GM18870 (cell line): Measurements from ENCODE around the gene HIVEP3.

Experiments used
- ATAC-seq: cut with Tn5 transposase; IDR thresholded peaks from one replicate; pipeline ENCODE4 v1.9.1; 2021; ENCODE audit warnings: moderate library complexity; ENCODE audit not compliant: unreplicated experiment

HIVEP3 gene

DNA sequence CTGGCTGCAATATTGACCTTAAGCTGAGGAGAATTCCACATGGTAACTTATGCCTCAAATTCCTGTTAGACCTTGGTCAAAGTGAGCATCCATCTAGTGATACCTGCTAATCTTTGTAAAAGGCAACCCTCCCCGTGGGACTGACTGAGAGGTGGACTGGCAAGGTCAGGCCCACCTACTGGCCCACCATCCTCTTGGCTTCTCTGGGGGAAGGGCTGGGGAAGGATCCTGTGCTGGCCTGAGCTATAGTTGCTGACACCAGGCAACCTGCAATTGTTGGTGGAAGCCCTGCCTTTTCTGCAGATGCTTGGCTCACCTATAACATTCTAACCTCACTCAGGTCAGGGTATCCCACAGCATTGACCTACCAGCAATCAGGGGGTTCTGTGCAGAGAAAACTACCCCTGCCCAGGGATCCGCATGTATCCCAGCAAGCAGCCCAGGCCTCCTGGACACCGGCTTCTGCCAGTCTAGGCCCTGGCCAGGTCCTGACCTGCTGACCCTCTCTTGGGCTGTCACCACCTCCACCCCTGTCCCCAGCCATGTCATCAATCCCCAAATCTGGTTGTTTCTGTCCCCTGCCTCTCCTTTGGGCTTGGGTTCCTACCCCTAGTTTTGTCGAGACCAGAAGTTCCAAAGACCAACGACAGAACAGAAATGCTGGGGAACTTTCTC is 326.1 kb downstream of the HIVEP3 start:
- ATAC-seq = no peak

DNA sequence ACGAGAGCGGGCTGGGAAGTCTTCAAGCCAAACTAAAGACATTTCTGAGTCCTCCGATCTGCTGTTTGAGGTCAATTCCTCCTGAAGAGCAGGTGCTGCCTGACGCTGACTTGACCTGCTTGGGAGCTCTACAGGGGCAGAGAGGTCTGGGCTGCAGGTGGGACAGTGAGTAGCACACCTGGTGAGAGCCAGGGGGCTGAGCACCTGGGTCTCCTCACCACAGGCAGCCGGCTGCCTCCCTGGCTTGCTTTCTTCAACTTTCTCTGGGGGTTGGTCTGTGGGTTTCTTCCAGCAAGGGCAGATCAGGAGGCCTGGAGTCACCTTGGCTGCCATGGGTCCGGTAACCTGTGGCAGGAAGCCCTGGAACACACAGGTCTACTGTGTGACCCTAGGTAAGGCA is 326.8 kb downstream of the HIVEP3 start:
- ATAC-seq = no peak

DNA sequence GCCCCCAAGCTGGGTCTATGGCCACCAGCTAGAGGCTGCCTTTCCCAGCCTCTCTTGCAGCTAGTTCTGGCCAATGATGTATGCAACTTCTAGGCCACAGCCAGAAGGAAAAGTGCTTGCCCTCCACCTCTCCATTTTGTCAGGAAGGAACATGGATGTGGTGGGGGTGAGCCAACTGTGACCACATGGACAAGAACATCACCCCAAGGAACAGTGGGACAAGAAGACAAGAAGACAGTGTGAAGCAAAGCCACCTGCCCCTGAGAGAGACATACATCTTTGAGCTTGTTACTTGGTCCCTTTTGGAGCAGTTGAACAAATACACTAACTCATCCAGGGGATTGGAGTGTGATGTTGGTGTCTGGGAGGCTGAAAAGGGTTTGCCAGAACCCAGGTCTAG is 328.4 kb downstream of the HIVEP3 start:
- ATAC-seq = no peak

DNA sequence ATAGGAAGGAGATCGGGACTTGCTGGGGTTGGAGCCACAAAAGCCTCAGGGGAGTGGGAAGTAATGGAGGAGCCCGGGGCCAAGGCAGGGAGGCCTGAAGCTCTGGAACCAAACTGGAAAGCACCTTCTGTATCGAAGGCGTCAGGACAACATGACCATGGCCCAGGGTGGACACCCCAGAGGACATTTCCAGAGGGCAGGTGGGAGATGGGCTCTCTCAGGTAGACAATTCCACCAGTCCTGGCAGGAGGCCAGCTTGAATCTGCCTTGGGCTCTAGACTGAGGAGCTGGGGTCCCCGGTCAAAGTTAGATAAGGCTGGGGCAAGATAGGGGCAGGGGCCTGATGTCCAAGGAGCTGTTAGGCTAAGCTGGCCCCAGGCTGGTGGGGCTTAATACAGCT is 329.3 kb downstream of the HIVEP3 start:
- no peak for ATAC-seq

DNA sequence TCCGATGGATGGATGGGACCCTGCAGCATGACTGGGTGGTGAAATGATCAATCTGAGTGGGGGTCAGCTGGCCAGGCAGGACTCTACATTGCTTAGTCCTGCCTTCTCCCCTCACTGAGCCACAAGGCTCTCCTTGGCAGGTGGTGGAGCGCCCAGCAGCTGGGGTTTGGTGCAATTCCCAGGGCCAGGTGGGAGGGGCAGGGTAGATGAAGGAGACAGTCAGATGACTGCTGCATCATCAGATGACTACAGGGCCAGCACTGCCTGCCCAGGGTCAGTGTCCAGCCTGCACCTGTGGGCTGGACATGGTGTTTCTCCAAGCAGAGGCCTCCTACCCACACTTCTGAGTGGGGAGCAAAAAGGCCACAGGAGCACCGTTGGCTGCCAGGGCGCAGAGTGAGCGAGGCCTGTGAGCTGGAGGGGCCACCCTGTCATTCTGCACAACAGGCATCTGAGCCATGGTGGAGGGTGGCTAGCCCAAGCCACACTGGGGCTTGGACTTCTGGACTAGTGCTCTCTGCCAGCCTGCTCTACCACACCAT is 330.3 kb downstream of the HIVEP3 start:
- no peak for ATAC-seq

DNA sequence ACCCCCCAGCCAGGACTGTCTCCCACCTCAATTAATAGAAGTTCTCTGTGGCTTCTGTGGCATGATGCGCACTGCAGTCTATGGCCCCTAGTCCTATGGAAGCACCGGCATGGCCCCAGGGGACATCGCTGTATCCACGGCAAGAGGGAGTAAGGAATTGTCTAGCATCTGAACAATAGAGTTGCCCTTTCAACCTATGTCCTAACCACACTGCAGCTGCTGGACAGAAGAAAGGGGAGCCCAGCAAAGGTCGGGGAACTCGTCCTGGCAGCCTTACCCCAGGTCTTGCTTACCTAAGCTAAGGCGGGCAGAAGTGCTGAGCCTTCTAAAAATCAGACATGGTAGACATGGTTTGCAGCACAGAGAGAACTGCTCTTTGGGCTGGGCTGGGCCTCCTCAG is 330.9 kb downstream of the HIVEP3 start:
- no peak for ATAC-seq

DNA sequence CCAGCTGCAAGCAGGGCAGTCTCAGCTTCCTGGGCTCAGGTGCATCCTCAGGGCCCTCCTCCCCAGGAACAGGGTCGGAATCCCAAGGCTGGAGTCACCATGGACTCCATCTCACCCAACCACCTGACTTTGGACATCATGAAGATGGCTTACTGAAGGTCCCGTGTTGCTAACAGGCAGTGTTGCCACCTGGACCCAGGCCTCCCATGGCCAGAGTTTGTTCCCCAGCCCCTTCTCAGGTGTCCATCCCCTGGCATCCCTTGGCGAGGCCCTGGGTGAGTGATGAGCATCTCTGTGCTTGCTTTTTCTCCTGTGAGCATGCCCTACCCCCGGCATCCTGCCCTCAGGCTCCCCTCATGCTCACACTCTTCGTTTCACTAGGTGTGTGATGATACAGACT is 332.5 kb downstream of the HIVEP3 start:
- no peak for ATAC-seq

DNA sequence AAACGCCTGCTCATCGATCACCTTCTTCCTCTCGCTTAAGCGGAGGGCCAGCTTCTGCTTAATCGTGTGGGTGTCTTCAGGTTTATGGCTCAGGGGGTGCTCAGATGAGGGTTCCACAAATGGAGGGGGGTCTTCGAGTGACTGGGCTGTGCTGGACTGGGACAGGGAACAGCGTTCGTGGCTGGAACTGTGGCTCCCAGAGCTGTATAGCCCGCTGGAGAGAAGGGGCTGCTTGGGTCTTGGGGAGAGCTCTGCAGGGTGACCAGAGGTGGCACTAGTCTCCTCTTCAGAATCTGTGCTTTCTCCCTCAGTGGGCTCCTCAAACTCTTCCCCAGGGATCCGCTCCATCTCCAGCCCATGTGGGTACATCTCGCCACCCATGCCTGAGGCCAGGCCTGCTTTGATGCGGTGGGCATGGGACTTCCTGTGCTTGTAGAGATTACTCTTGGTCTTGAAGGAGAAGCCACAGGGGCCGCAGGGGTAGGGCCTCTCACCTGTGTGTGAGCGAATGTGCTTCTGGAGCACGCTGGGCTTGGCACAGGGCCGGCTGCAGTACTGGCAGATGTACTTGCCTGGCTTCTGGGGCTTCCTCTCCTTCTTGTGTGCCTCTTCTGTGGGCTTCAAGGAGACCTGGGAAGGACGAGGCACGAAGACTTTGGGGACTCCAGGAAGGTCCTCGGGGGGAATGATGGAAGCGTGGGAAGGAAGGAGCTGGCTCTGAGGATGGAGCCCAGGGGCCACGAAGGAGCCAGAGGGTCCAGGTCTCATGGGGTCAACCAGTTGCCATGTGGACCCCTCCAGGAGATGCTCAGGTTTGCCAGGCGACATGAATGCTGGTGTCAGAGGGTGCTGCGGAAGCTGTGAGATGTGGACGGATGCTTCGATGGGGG is 334.8 kb downstream of the HIVEP3 start:
- no peak for ATAC-seq

DNA sequence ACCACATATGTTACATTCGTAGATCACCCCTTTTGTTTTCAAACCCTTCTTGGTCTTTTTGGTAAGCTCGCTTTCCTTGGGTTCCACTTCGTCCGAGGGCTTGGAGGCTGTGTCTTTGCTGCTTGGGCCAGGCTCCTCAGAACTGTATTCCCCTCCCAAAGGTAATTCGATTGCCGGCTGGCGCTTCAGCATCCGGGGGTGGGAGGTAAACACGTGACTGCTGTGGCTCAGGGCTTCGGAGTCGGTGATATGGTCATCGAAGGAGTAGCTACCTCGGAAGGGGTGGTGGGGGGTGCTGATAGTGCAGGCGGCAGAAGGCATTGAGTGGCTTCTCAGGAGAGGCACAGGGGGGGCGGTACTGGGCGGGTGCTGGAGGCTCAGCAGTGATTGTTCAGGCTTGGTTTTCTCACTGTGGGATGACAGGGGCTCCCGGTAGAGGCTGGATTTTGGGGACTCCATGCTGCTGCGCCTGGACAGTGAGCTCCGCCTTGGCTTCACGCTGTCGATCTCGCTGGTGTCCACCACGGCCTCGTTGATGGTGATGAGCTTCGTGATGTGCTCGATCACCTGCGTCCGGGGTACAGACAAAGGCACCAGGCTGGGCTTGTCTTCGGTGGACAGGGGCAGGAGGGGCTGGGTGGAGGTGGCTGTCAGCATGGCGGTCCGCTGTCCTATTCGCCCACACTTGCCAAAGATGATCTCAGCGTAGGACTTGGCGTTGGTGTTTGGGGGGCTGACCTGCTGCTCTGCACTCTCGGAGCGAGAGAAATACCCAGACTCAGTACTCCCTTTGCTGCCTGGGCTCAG is 335.7 kb downstream of the HIVEP3 start:
- no peak for ATAC-seq

DNA sequence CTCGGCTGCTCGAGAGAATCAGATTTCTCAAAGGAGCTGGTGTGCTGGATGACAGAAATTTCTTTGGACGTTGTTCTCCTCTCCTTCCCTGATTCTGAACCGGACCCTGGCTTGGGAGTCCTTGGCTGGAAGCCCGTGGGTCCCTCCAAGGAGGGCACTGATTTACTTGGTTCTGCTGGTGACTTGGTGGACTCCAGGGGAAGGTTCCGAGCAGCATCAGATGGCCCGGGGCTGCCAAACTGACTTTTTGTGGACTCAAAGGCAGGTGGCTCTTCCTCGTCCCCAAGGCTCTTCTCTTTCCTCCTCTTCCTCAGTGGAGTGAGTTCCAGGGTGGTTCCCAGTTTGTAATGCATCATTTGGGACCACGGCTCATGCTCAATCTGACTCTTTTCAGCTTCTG is 336.4 kb downstream of the HIVEP3 start:
- ATAC-seq = no peak

DNA sequence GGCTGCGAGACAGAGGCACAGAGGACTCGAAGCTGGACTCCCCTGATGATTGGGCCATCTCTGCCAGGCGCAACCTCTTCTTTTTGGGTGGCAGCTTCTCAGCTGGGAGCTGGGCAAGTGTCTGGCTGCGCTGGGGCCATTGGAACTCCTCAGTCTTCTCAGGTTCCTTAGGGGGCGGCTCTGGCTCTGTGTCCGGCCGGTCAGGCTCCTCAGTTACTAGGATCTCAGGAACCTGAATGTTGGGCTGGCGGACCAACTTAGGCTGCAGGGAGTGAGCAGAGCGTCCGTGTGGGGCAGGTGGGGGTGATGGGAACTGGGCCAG is 336.8 kb downstream of the HIVEP3 start:
- ATAC-seq = no peak

DNA sequence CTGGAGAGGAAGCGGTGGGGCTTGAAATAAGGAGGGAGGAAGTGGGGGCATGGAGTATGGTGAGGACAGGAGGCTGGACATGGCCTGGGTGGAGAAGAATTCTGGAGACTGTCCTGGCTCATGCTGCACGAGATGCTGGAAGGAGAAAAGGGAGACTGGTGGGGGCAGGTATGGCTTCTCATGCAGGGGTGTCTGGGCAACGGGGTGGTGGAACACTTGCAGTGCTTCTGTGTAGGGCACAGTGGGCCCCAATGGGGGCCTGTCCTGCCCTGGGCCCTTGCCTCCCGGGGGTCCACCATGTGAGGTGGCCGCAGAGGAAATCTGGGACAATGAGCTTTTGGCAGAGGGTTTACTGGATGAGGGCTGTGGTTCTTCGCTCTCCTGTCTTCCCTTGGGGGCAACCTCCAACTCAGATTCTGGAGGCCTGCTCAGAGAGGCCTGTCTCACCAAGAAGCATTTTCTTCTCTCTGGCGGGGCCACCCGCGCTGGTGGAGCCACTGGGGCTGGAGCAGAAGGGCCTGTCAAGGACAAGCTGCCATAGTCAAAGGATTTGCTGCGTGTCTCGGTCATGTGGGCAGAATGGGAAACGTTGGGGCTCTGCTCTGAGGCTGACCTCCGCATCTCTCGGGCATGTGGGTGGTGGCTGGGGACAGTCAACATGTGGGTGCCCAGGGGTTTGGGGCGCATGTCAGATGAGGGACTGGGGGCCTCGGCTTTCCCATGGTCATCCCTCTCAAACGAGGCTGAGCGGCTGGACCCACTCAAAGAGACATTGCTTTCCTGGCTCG is 337.3 kb downstream of the HIVEP3 start:
- ATAC-seq = no peak

DNA sequence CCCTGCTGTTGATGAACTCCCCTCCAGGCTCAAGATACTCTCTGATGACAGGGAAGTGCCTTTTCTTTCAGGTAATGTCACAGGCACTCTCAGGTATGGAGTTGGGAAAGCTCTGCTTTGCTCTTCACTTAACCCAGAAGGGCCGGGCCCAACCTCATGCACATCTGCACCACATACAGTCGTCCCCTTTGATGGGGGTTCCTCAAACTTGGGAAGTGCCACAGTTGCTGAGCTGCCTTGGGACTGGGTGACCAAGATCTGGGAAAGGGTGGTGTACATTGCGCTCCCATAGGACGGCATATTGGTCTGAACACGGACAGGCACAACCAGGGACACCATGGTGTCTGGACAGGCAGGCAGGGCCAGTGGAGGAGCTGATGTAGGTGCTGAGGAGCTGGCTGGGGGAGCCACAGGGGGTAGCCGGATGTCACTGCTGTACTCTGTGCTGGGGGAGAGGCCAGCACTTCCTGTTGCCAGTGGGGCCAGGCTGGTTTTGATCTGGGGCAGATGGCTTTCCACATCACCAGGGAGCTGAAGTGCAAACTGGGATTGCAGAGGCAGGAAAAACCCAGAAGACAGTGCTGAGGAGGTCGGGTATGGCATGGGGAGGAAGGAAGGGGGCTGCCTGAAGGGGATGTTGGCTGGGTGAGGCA is 338.1 kb downstream of the HIVEP3 start:
- no peak for ATAC-seq

DNA sequence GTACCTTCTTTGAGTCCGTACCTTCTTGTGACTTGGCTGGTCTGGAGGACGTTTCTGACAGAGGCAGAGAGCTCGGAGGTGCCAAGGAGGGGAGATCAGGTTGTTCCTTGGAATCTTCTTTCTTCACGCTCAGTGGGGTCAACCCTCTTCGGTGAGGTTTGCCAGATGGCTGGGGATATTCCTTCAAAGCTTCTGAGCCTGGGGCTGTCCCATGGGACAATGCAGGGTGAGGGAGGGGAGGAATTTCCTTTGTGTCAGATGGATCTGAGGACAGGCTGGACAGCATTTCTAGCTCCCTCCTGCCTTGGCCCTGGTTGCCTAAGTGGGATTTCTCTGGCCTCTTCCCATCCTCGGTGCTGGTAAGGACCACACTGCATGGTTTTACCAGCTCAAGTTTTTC is 338.7 kb downstream of the HIVEP3 start:
- ATAC-seq = no peak

DNA sequence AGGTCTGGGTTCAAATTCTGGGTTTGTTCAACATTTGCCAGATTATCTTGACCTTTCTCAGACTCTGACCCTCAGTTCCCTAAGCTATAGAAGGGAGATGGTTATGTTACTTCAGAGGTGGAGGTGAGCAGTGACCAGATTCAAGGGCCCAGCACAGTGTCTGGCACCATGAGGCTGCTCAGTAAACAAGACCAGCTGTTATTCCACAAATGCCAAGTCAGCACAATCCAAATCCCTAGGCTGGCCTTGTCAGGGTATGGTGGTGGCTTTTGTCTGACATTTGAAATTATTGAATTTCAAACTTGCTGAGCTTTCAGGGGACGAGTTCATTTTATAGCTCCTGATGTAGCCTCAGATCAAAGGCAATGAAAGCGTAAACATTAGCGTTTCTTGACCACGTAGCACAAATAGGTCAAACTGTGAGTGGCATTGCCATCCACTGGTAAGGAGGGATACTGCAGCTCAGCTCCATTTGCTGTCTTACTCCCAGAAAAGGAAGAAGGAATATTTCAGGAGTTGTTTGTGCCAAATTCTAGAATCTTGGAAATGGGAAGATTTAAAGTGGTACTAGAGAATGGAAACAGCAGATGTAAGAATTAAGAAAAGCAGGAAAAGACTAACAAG is 339.9 kb downstream of the HIVEP3 start:
- no peak for ATAC-seq

DNA sequence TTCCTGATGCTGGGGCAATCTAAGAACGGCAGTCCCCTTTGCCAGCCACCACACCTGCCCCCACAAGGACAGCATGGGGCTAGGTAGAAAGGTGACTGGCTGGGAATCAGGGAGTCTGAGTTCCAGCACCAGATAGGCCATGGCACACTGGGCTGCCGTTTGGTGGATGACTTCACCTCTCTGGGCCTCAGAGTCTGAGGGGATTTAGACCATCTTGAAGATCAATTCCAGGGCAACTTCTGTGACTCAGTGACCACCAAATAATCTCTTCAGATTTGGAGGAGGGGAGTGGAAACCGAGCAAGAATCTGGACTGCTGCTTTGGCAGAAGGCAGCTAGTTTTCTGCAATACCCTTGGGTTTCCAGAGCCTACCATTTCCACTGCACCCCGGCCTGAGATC is 342.1 kb downstream of the HIVEP3 start:
- no peak for ATAC-seq

DNA sequence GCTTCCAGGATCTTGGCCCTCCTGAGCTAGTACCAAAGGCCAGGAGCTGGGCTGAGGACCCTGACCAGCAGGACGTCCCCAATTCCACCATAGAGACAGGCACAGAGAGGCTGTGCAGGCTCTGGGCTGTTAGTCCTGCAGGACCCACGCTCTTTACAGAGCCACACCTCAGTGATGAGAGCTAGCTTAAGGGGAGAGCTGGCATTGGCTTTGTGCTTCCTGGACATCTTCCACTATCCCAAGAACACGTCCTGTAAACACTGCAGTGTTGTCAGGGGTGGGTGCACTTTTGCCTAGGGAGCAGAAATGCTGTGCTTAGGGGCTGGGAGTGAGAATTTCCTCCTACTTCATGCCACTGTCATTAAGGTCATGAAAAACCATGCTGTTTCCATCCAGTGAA is 342.5 kb downstream of the HIVEP3 start:
- no peak for ATAC-seq

DNA sequence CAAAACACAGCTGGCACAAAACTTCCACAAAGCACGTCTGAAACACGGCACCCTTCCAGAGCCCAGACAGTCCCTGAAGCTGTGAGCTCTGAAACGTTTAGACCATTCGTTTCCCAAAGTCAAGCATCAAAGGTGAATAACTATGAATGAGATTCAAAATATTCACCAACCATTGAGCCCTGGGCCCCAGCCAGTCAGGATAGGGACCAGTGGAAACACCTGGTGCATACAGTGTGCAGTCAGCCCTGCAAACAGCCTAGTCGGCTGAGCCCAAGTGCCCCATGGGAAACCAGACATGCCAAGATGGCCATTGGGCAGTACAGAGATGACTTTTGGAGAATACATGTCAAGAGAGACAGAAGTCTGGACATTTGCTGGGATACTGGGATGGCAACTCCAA is 343.9 kb downstream of the HIVEP3 start:
- ATAC-seq = no peak

DNA sequence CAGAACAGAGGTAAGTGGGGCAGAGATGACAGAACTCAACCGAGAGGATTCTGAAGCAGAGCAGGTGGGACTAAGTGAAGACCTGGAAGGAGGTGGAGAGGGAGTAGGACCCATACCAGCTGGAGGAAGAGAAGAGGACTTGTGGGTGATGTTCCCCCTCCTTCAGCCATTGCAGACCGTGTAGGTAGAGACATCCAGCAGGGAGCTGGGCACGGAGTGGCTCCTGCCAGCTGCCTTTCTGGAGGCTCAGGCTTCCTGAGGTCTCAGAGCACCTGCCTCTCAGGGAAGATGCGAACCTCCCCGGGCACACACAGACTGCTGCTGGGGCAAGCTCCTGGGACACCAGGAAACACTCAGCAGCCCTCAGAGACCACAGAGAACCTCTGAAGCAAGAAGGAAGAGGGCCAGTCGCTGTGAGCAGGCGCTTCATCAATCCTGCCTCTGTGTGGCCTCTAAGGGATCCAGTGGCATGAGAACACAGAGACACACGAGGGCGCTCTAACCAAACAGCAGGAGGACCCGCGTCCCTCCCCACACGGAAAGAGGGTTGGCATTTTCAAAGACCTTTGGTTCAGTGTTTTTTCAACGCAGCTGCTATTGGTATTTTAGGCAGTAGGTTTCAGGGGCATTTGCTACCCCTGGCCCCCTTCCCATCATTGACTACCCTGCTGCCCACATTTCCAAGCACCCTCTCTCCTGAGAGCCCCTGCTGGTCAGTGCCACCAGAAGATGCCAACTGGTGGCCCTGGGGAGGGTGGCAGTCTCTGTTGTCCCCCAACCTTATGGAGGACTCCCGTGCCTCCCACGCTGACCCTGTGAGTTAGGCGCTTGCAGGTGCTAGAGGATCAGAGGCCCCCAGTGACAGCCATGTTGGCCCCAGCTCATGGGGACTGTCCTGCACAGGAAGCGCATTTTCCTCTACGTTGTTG is 344.7 kb downstream of the HIVEP3 start:
- no peak for ATAC-seq
